Esophagus squamous epithelium (tissue), 5 donors: Measurements from ENCODE around the gene ASTN1. TPM values are rescaled to one million over a fixed set of nuclear protein-coding genes. Genes with fewer than 3 reads are reported as not detected.

Experiments
- DNase-seq: peaks from one replicate; lab custom pipeline; 2025; lab: John Stamatoyannopoulos, UW
- H3K27ac ChIP-seq, 4 donors: fragments of 200-600 bp; sonication (generic); one replicate each; pipeline ENCODE4 v1.5.1; 2016 to 2019; ENCODE audit warnings: mild to moderate bottlenecking in 1 of 4
- H3K27me3 ChIP-seq, 4 donors: fragments of 200-600 bp; sonication (generic); 1 replicate in 3 of 4; 2 replicates in 1 of 4; pipeline versions ENCODE4 v1.5.1 to v1.6.0; 2017 to 2021; ENCODE audit warnings: antibody characterized with exemption in 1 of 4
- H3K36me3 ChIP-seq, 3 donors: fragments of 200-600 bp; sonication (generic); one replicate each; pipeline ENCODE4 v1.5.1; 2016 to 2019
- H3K4me1 ChIP-seq, 3 donors: fragments of 200-600 bp; sonication (generic); one replicate each; pipeline ENCODE4 v1.5.1; 2017 to 2019
- H3K4me3 ChIP-seq, 4 donors: fragments of 200-600 bp; sonication (generic); 1 replicate in 3 of 4; 2 replicates in 1 of 4; pipeline ENCODE4 v1.5.1; 2016 to 2019; ENCODE audit warnings: mild to moderate bottlenecking in 2 of 4, moderate library complexity in 1 of 4
- H3K9me3 ChIP-seq, 3 donors: fragments of 200-600 bp; sonication (generic); one replicate each; pipeline ENCODE4 v1.5.1; 2016 to 2019
- POLR2A ChIP-seq, 4 donors: fragments of 450-650 bp; IDR thresholded peaks; one replicate each; pipeline ENCODE4 v1.6.1; 2017; ENCODE audit warnings: antibody characterized with exemption in 4 of 4, mild to moderate bottlenecking in 4 of 4, moderate library complexity in 3 of 4
- WGBS, 2 donors: methylation state at CpG; one replicate each; pipeline ENCODE4 v1.1.5; 2018; 5-methylcytosine and 5-hydroxymethylcytosine counted together
- intact Hi-C: fragments of 100-400 bp; cut with DNase I; formaldehyde crosslinking; loops from one replicate; pipeline ENCODE4 v1.15.0; 2022
- total RNA-seq, 4 donors: library from RNA; depleted of rRNA; stranded (reverse); fragments of >200 nt; gene quantifications; one replicate each; pipeline ENCODE4 v1.1.0, GENCODE V29; 2016
- TF ChIP-seq, protein P1 (sequence below), 6 experiments: fragments of 450-650 bp in 4 of 6; fragments of 200-600 bp in 2 of 6; sonication (generic) in 2 of 6; IDR thresholded peaks; one replicate each; pipeline ENCODE4 v1.5.1; 2016 to 2019; ENCODE audit warnings: antibody characterized with exemption in 6 of 6, mild to moderate bottlenecking in 4 of 6, moderate library complexity in 4 of 6
- donor health status: DM: yes; HTN: yes; CAD: no.

Gene ASTN1
- total RNA-seq, 4 donors from 2014 or later, result under 0.01 TPM; not detected in 3

DNA sequence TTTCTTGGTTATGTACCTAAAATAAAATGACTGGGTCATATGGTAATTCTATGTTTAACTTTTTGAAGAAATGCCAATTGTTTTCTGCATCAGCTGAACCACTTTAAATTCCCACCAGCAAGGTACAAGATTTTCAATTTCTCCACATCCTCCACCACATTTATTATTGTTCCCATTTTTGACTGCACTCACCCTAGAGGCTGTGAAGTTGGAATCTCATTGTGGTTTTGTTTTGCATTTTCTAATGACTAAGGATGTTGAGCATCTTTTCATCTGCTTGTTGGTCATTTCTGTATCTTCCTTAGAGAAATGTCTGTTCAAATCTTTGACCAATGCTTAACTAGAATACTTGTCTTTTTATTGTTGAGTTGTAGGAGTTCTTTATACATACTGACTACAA lies 72.5 kb downstream of the ASTN1 start:
- Histone ChIP-seq H3K9me3 (no peaks in the 10 kb centered on the region), H3K27me3 (no peaks in the 10 kb centered on the region), H3K36me3 (no peaks in the 10 kb centered on the region), H3K27ac (no peak overlapping the region), H3K4me3 (no peak overlapping the region), H3K4me1 (no peaks in the 10 kb centered on the region)
- TF ChIP-seq, protein P1, sequence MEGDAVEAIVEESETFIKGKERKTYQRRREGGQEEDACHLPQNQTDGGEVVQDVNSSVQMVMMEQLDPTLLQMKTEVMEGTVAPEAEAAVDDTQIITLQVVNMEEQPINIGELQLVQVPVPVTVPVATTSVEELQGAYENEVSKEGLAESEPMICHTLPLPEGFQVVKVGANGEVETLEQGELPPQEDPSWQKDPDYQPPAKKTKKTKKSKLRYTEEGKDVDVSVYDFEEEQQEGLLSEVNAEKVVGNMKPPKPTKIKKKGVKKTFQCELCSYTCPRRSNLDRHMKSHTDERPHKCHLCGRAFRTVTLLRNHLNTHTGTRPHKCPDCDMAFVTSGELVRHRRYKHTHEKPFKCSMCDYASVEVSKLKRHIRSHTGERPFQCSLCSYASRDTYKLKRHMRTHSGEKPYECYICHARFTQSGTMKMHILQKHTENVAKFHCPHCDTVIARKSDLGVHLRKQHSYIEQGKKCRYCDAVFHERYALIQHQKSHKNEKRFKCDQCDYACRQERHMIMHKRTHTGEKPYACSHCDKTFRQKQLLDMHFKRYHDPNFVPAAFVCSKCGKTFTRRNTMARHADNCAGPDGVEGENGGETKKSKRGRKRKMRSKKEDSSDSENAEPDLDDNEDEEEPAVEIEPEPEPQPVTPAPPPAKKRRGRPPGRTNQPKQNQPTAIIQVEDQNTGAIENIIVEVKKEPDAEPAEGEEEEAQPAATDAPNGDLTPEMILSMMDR (IDR thresholded peaks at IDR 0.05), result no peak
- TF ChIP-seq POLR2A (IDR thresholded peaks at IDR 0.05), result no peak
- no peak for DNase-seq
- intact Hi-C loops, result no loop called here

DNA sequence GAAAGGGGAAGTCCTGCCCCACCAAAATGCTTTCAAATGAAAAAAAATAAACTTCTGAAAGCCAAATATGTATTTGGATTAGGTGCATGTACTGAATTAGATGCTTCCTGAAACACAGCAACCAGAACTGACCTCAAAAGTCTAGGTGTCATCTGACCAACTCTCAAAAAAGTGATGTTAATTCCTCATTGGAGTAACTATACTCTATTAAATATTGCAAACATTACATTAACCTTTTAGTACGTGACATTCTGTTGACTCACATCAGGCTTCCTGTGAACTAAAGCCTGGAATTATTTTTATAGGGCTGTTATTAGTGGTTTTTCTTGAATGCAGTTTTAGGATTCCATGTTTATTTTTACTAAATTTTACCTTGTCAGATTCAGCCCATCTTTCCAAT lies 73.5 kb downstream of the ASTN1 start:
- DNase-seq, result no peak
- no peaks in the 10 kb centered on the region for H3K36me3 ChIP-seq
- 58 to 60% methylated on average over 1 of the region's 1 CpG for WGBS, 2 donors
- no peaks in the 10 kb centered on the region for H3K27me3 ChIP-seq
- no peak overlapping the region for H3K4me3 ChIP-seq
- no peak overlapping the region for H3K27ac ChIP-seq
- TF ChIP-seq, protein P1 (IDR thresholded peaks at IDR 0.05), result no peak
- TF ChIP-seq POLR2A (IDR thresholded peaks at IDR 0.05), result no peak
- no peaks in the 10 kb centered on the region for H3K9me3 ChIP-seq
- intact Hi-C loops, result no loop called here
- H3K4me1 ChIP-seq, result no peaks in the 10 kb centered on the region

DNA sequence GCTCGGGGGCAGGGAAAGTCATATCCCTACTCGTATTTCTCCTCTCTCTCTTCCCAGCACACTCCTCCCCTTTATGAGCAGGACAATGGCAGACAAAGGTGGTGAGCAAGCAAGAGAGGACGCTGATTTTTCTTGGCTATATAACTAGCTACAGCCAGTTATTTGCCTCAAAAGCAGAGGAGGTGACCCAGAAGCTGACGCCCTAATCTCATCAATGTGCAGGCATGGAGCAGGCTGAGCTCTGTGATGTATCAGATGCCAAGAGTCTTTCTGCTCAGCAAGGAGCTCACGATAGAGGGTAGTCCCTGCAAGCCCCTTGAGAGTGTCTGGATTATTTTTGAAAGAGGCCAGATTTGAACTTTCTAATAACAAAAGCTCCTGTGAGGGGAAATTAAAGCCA lies 75.5 kb downstream of the ASTN1 start:
- Histone ChIP-seq H3K27me3 (no peaks in the 10 kb centered on the region), H3K36me3 (no peaks in the 10 kb centered on the region), H3K27ac (no peak overlapping the region), H3K4me1 (no peaks in the 10 kb centered on the region), H3K9me3 (no peaks in the 10 kb centered on the region), H3K4me3 (no peak overlapping the region)
- intact Hi-C loops, result no loop called here
- WGBS, 2 donors, result 48% methylated on average over 5 of the region's 5 CpGs
- no peak for DNase-seq
- TF ChIP-seq, protein P1 (IDR thresholded peaks at IDR 0.05), result no peak
- no peak for TF ChIP-seq POLR2A (IDR thresholded peaks at IDR 0.05)

DNA sequence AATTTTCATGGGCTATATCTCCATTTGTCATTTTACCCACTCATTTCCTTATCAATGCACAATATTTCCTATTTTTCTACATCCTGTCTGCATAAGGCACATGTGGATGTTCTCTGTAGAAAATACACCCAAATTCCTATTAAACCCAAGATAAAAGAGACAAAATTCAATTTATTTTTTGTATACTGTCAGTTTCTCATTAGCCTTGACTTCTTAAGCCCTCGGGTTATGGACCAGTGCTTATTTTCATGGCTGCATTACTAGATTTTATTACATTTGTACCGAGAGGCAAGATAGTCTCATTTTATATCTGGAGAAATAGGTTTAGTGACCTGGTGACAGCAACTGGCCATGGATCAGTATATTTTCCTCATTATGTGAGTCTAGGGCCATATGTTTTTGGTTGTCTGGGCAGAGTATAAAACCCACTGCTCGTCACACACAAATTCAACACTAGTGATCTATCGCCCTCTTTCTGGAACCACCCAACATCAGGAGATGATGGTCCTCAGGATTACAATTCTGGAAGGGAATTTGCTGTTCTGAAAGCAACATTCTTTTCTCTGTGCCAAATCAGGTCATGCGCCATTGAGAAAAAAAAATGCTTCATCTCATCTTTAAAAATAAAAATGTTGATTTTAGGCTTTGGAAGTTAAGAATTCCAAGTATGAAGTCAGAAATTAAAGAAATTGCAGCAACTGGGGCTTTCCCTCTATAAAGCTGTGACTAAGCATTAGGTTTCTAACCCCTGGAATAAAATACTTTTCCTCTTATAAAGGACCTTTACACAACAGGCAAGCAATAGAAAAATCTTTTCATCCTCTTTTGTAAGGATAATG lies 81.4 kb downstream of the ASTN1 start:
- Histone ChIP-seq H3K9me3 (no peaks in the 10 kb centered on the region), H3K4me3 (no peak overlapping the region), H3K27me3 (no peaks in the 10 kb centered on the region), H3K27ac (no peak overlapping the region), H3K4me1 (no peaks in the 10 kb centered on the region), H3K36me3 (no peaks in the 10 kb centered on the region)
- intact Hi-C loops, result no loop called here
- TF ChIP-seq, protein P1 (IDR thresholded peaks at IDR 0.05), result no peak
- TF ChIP-seq POLR2A (IDR thresholded peaks at IDR 0.05), result no peak
- 57 to 58% methylated on average over 5 of the region's 5 CpGs for WGBS, 2 donors
- no peak for DNase-seq

DNA sequence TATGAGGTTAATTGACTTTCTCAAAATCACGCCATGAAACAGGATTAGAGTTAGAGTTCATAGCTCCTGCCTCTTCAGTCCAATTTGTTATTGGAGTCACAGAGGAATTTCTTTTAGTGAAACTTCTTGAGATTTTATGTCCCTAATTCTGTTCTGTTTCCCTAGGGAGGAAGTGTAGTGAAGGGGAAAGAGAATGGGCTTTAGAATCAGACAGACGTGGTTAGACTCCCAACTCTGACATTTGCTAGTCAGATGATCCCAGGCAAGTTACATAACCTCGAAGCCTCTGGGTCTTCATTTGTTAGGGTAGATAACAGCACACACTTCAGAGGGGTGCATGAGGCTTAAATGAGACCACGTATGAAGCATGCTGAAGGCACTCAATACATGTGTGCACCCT lies 83.9 kb downstream of the ASTN1 start:
- no peak for DNase-seq
- no peak overlapping the region for H3K4me3 ChIP-seq
- intact Hi-C loops, result no loop called here
- no peak overlapping the region for H3K27ac ChIP-seq
- H3K27me3 ChIP-seq, result no peaks in the 10 kb centered on the region
- H3K36me3 ChIP-seq, result no peaks in the 10 kb centered on the region
- no peaks in the 10 kb centered on the region for H3K9me3 ChIP-seq
- TF ChIP-seq, protein P1 (IDR thresholded peaks at IDR 0.05), result no peak
- TF ChIP-seq POLR2A (IDR thresholded peaks at IDR 0.05), result no peak
- 53 to 60% methylated on average over 4 of the region's 4 CpGs for WGBS, 2 donors
- H3K4me1 ChIP-seq, result no peaks in the 10 kb centered on the region
